CD4-positive, alpha-beta T cell treated with Interleukin-17A for 1 hour (primary cell): ENCODE results near the gene CLHC1.
"Not testable (repeated sequence)": the region's sequence is repeated elsewhere in the genome, so short reads cannot be mapped to it uniquely, and the experiment has no call there.

Source experiments
- DNase-seq: peaks from one replicate; pipeline ENCODE4 v3.0.0-alpha.2; 2020

The CLHC1 gene

GRCh38 chr2:55232084-55232862 is at the start of gene CLHC1, which contains the start of gene RPS27A:
Gene CLHC1 (minus strand): TSS chr2:55232293. CDS start chr2:55222411, 9,882 bp downstream.
Gene RPS27A (plus strand): TSS chr2:55232688. CDS start chr2:55232825, 137 bp downstream.
- DNase-seq = peak; percentile 94

GRCh38 chr2:55280851-55281546 is 48.9 kb upstream of the CLHC1 start:
- not testable (repeated sequence) for DNase-seq

GRCh38 chr2:55279859-55280424 is 47.8 kb upstream of the CLHC1 start:
- not testable (repeated sequence) for DNase-seq

- not testable (repeated sequence) for DNase-seq
Measured at GRCh38 chr2:55279214-55279835, 47.2 kb upstream of the CLHC1 start.

- no peak for DNase-seq
Measured at GRCh38 chr2:55277310-55277709, 45.2 kb upstream of the CLHC1 start.

GRCh38 chr2:55274346-55274745 is 42.3 kb upstream of the CLHC1 start:
- DNase-seq = not testable (repeated sequence)

GRCh38 chr2:55269645-55269990 is 37.5 kb upstream of the CLHC1 start:
- DNase-seq = no peak

- DNase-seq = peak; percentile 92
Measured at GRCh38 chr2:55268907-55269644, 37.0 kb upstream of the CLHC1 start, which contains the start of gene MTIF2. Gene MTIF2 (minus strand): TSS chr2:55269231. CDS start chr2:55263858, 5,373 bp downstream.

- peak; percentile 8 for DNase-seq
Measured at GRCh38 chr2:55268288-55268906, 36.3 kb upstream of the CLHC1 start.

- not testable (repeated sequence) for DNase-seq
Measured at GRCh38 chr2:55259586-55259985, 27.5 kb upstream of the CLHC1 start.

GRCh38 chr2:55252832-55253231 is 20.7 kb upstream of the CLHC1 start:
- DNase-seq = no peak

GRCh38 chr2:55247025-55247424 is 14.9 kb upstream of the CLHC1 start:
- no peak for DNase-seq

- DNase-seq = no peak
Measured at GRCh38 chr2:55245411-55245810, 13.3 kb upstream of the CLHC1 start.

- no peak for DNase-seq
Measured at GRCh38 chr2:55242617-55243016, 10.5 kb upstream of the CLHC1 start.

GRCh38 chr2:55241582-55241981 is 9.5 kb upstream of the CLHC1 start:
- DNase-seq = not testable (repeated sequence)

GRCh38 chr2:55239656-55240222 is 7.6 kb upstream of the CLHC1 start:
- no peak for DNase-seq

GRCh38 chr2:55236992-55237543 is 5.0 kb upstream of the CLHC1 start:
- no peak for DNase-seq

- no peak for DNase-seq
Measured at GRCh38 chr2:55235724-55236538, 3.8 kb upstream of the CLHC1 start.

GRCh38 chr2:55233658-55233940 is 1.5 kb upstream of the CLHC1 start:
- no peak for DNase-seq

GRCh38 chr2:55232863-55233657 is 967 bp upstream of the CLHC1 start:
- DNase-seq = peak; percentile 77
